ENCODE data around the gene JAG2.

The JAG2 gene

DNA sequence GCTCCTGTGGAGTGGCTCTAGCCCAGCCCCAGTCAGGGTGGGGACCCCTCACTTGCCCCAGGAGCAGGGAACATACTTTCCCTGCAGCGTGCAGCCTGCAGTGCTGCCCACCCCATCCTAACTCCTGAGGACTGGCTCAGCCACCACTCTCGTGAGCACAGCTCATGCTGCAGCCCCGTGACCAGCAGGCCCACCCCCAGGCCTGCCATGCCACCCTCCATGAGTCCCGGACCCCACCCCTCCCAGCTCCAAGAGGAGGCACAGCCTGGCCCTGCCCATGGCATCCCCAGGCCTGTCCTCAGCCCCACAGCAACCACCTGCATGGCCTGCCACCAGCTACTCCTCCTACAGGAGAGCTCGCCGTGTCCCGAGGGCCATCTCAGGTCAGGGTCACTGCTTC lies 3.9 kb upstream of the JAG2 start:
- ChIA-PET CTCF (interaction anchor here (0.5 kb wide), 1 partner anchor 1626 kb away, joined by 3 read pairs; no protein-coding TSS in a partner anchor), POLR2A (no interaction called here)
- no peaks in the 10 kb centered on the region for H3K36me3 ChIP-seq (ENCODE audit: control insufficient read depth in 2 of 2, insufficient read depth in 1 of 2, low read length in 2 of 2)

DNA sequence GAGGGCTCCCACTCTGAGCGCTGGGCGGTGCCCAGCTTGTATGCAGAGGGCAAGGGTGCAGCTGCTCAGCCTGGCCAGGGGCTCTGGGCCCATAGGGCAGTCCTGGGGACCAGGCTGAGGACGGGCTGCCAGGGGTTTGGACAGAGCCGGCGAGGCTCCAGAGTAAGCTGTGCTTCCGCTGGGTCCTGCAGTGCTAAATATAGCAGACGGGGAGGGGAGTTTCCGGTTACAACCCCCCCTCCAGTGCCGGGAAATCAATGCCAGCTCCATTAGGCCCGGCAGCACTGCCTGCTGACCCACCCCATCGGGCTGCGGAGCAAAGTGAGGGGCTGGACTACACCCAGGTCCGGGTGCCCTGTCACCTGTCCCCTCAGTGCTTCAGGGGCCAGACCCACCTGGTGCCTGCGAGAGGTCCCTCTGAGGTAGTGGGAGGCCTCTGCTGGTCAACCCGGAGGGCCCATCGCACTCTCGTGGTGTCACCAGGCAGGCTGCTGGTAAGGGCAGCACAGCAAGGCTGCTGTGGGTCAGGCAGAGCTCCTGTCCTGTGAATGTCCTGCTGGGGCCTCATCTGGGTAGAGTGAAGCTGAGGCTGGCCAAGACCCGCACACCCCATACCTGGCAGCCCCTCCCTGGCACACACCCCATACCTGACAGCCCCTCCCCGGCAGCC lies 2.6 kb upstream of the JAG2 start:
- Histone ChIP-seq H3K27ac (ENCODE audit: extremely low read depth, low read depth, low read length) (no peak overlapping the region), H3K4me1 (ENCODE audit: control insufficient read depth, insufficient read depth, low read length) (peaks cover 3% of the 10 kb centered on the region; the same call in 1 of the 2 replicates), H3K36me3 (ENCODE audit: control insufficient read depth in 2 of 2, insufficient read depth in 1 of 2, low read length in 2 of 2) (peaks cover 0 to 4% of the 10 kb centered on the region in 2 experiments; a peak in 1 of 3 replicates), H3K4me3 (ENCODE audit: low read depth, low read length) (no peak overlapping the region), H3K9me3 (ENCODE audit: control insufficient read depth, insufficient read depth, low read depth, low read length) (no peaks in the 10 kb centered on the region)
- ChIA-PET CTCF (interaction anchor here (0.6 to 3.7 kb wide), 2 partner anchors 10 to 165 kb away, joined by 4 to 18 read pairs; partner anchors contain the start of gene NUDT14), POLR2A (interaction anchor here (2.0 kb wide), 1 partner anchor 10 kb away, joined by 9 read pairs; the partner anchor contains the start of gene NUDT14)
- TF ChIP-seq WT1 (tag by site-specific recombination; IDR thresholded peaks at IDR 0.05) (no peak), ZNF544 (tag by site-specific recombination; IDR thresholded peaks at IDR 0.05) (no peak), ZNF629 (tag by site-specific recombination; IDR thresholded peaks at IDR 0.05) (no peak), ZNF768 (tag by site-specific recombination; IDR thresholded peaks at IDR 0.05) (no peak), KLF8 (tag by site-specific recombination; IDR thresholded peaks at IDR 0.05) (peak; percentile 54; the same call in 1 of the 2 replicates), ZBTB48 (tag by site-specific recombination; IDR thresholded peaks at IDR 0.05) (no peak), ZBTB17 (tag by site-specific recombination; IDR thresholded peaks at IDR 0.05) (peak; percentile 28; the same call in 1 of the 2 replicates), ZNF626 (tag by site-specific recombination; IDR thresholded peaks at IDR 0.05) (no peak), ZNF341 (tag by site-specific recombination; IDR thresholded peaks at IDR 0.05; ENCODE audit: low read depth) (no peak), ZNF350 (tag by site-specific recombination; IDR thresholded peaks at IDR 0.05) (no peak), ZNF335 (tag by site-specific recombination; conservative IDR thresholded peaks at IDR 0.05) (peak; percentile 42; the same call in 1 of the 2 replicates), ZNF404 (tag by site-specific recombination; IDR thresholded peaks at IDR 0.05) (no peak), ZNF16 (tag by site-specific recombination; IDR thresholded peaks at IDR 0.05; ENCODE audit: low read depth) (no peak), TRIM28 (IDR thresholded peaks at IDR 0.05; ENCODE audit: borderline replicate concordance, low read length) (no peak), ZNF621 (tag by site-specific recombination; IDR thresholded peaks at IDR 0.05) (no peak), SP7 (tag by site-specific recombination; IDR thresholded peaks at IDR 0.05) (no peak)
- TF ChIP-seq, protein P1, sequence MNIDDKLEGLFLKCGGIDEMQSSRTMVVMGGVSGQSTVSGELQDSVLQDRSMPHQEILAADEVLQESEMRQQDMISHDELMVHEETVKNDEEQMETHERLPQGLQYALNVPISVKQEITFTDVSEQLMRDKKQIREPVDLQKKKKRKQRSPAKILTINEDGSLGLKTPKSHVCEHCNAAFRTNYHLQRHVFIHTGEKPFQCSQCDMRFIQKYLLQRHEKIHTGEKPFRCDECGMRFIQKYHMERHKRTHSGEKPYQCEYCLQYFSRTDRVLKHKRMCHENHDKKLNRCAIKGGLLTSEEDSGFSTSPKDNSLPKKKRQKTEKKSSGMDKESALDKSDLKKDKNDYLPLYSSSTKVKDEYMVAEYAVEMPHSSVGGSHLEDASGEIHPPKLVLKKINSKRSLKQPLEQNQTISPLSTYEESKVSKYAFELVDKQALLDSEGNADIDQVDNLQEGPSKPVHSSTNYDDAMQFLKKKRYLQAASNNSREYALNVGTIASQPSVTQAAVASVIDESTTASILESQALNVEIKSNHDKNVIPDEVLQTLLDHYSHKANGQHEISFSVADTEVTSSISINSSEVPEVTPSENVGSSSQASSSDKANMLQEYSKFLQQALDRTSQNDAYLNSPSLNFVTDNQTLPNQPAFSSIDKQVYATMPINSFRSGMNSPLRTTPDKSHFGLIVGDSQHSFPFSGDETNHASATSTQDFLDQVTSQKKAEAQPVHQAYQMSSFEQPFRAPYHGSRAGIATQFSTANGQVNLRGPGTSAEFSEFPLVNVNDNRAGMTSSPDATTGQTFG (tag by site-specific recombination; IDR thresholded peaks at IDR 0.05; ENCODE audit: borderline replicate concordance), result no peak

More for the DNA sequence above, 3.9 kb upstream of the JAG2 start:
- TF ChIP-seq ZNF629 (tag by site-specific recombination; IDR thresholded peaks at IDR 0.05) (no peak), BCL11B (tag by site-specific recombination; IDR thresholded peaks at IDR 0.05; ENCODE audit: low read depth) (no peak), ZNF394 (tag by site-specific recombination; IDR thresholded peaks at IDR 0.05; ENCODE audit: borderline replicate concordance) (peak; percentile 57; the same call in 1 of the 2 replicates), EGR2 (tag by site-specific recombination; IDR thresholded peaks at IDR 0.05; ENCODE audit: low read depth) (no peak), ZNF48 (tag by site-specific recombination; IDR thresholded peaks at IDR 0.05) (no peak), GLIS2 (tag by site-specific recombination; IDR thresholded peaks at IDR 0.05) (peak; percentile 49), ZNF658 (tag by site-specific recombination; IDR thresholded peaks at IDR 0.05) (no peak), ZNF548 (tag by site-specific recombination; IDR thresholded peaks at IDR 0.05) (0 out of 2 replicates have a peak, but pooled peaks have one; percentile 13), ZNF558 (tag by site-specific recombination; IDR thresholded peaks at IDR 0.05) (no peak), ZNF19 (tag by site-specific recombination; IDR thresholded peaks at IDR 0.05; ENCODE audit: low read depth) (no peak)
- TF ChIP-seq, protein P2, sequence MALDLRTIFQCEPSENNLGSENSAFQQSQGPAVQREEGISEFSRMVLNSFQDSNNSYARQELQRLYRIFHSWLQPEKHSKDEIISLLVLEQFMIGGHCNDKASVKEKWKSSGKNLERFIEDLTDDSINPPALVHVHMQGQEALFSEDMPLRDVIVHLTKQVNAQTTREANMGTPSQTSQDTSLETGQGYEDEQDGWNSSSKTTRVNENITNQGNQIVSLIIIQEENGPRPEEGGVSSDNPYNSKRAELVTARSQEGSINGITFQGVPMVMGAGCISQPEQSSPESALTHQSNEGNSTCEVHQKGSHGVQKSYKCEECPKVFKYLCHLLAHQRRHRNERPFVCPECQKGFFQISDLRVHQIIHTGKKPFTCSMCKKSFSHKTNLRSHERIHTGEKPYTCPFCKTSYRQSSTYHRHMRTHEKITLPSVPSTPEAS (tag by site-specific recombination; IDR thresholded peaks at IDR 0.05), result no peak
- TF ChIP-seq, protein P3, sequence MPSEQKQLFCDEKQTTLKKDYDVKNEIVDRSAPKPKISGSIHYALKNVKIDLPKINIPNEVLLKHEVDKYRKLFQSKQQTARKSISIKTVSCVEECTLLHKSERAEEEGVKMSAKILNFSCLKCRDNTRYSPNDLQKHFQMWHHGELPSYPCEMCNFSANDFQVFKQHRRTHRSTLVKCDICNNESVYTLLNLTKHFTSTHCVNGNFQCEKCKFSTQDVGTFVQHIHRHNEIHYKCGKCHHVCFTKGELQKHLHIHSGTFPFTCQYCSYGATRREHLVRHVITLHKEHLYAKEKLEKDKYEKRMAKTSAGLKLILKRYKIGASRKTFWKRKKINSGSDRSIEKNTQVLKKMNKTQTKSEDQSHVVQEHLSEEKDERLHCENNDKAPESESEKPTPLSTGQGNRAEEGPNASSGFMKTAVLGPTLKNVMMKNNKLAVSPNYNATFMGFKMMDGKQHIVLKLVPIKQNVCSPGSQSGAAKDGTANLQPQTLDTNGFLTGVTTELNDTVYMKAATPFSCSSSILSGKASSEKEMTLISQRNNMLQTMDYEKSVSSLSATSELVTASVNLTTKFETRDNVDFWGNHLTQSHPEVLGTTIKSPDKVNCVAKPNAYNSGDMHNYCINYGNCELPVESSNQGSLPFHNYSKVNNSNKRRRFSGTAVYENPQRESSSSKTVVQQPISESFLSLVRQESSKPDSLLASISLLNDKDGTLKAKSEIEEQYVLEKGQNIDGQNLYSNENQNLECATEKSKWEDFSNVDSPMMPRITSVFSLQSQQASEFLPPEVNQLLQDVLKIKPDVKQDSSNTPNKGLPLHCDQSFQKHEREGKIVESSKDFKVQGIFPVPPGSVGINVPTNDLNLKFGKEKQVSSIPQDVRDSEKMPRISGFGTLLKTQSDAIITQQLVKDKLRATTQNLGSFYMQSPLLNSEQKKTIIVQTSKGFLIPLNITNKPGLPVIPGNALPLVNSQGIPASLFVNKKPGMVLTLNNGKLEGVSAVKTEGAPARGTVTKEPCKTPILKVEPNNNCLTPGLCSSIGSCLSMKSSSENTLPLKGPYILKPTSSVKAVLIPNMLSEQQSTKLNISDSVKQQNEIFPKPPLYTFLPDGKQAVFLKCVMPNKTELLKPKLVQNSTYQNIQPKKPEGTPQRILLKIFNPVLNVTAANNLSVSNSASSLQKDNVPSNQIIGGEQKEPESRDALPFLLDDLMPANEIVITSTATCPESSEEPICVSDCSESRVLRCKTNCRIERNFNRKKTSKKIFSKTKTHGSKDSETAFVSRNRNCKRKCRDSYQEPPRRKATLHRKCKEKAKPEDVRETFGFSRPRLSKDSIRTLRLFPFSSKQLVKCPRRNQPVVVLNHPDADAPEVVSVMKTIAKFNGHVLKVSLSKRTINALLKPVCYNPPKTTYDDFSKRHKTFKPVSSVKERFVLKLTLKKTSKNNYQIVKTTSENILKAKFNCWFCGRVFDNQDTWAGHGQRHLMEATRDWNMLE (tag by site-specific recombination; conservative IDR thresholded peaks at IDR 0.05; ENCODE audit: low read depth), result no peak
- H3K4me1 ChIP-seq (ENCODE audit: control insufficient read depth, insufficient read depth, low read length), result peaks cover 3% of the 10 kb centered on the region; the same call in 1 of the 2 replicates
- no peaks in the 10 kb centered on the region for H3K9me3 ChIP-seq (ENCODE audit: control insufficient read depth, insufficient read depth, low read depth, low read length)
- H3K4me3 ChIP-seq (ENCODE audit: low read depth, low read length), result no peak overlapping the region
- no peak overlapping the region for H3K27ac ChIP-seq (ENCODE audit: extremely low read depth, low read depth, low read length)
